Measurements from ENCODE around the gene SLC22A17. TPM values are rescaled to one million over a fixed set of nuclear protein-coding genes. Genes with fewer than 3 reads are reported as not detected.

Gene SLC22A17
- total and polyA plus RNA-seq, 2 experiments from 2014 or later = 16.5 to 42.3 TPM

DNA sequence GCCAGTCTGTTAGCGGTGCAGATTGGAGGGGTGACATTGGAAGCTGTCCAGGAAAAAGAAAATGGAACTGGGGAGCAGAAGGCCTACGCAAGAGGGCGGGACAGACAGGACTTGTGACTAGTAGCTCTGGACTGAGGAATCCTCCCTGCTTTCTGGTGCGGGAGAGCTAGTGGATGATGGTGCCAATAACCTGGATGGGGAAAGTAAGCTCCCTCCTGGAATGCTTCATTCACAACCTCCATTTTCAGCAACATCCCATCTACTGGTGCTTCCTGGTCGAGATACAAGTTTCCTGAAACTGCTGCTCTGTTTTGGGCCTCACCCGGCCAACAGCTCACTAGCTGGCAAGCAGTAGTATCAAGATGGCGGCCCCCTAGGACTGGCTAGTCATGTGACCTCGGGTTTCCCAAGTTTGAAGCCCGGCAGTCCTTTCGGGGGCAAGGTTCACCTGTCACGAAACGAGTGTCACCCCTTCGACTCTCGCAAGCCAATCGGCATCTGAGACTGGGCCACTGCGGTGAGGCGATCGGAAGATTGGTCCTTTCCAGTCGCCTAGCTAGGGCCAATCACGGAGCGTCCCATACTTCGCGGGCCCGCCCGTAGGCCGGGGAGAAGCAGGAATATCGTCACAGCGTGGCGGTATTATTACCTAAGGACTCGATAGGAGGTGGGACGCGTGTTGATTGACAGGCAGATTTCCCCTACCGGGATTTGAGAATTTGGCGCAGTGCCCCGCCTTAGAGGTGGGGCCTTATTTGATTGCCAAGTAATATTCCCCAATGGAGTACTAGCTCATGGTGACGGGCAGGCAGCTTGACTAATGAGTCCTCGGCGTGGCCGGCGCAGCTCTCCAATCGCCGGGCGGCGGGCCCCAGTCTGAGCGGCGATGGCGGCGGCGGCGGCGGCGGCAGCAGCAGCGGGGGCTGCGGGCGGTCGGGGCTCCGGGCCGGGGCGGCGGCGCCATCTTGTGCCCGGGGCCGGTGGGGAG, 31.8 kb downstream of the SLC22A17 start, which contains the start of gene PABPN1:
Gene PABPN1 (plus strand): TSS at position 874 of the 988 bp plus-strand sequence. CDS start 13 bp downstream, at position 887.
- no peaks in the 10 kb centered on the region for H3K9me2 ChIP-seq (ENCODE audit: insufficient read depth)
- peak within 1 kb of the TSS; percentile 93 for H3K4me2 ChIP-seq (ENCODE audit: unreplicated experiment)
- peak; percentile 100 for DNase-seq
- H3K9me3 ChIP-seq (ENCODE audit: low read depth) = no peaks in the 10 kb centered on the region
- peak within 1 kb of the TSS; percentile 97 for H3K9ac ChIP-seq
- peaks cover 8% of the 10 kb centered on the region for H3K4me1 ChIP-seq (ENCODE audit: insufficient read depth)
- in situ Hi-C loops (cut with MboI) = no loop called here
- H3K27ac ChIP-seq = peak within 1 kb of the TSS; percentile 94
- H2AFZ ChIP-seq = peak within 1 kb of the TSS; percentile 82
- peaks cover 48% of the 10 kb centered on the region for H3F3A ChIP-seq (ENCODE audit: insufficient read depth)
- H3K27me3 ChIP-seq (replicated peaks; ENCODE audit: insufficient read depth) = no peaks in the 10 kb centered on the region
- no peaks in the 10 kb centered on the region for H4K20me1 ChIP-seq (ENCODE audit: insufficient read depth)
- H3K4me3 ChIP-seq = peak within 1 kb of the TSS; percentile 86
- TF ChIP-seq EZH2phosphoT487 (IDR thresholded peaks at IDR 0.05; ENCODE audit: insufficient read depth, low read depth) (no peak), EZH2 (IDR thresholded peaks at IDR 0.05; ENCODE audit: insufficient read depth, poor library complexity, severe bottlenecking) (no peak)
- H3K36me3 ChIP-seq (ENCODE audit: low read depth) = peaks cover 29% of the 10 kb centered on the region
- peaks cover 52% of the 10 kb centered on the region for H3K79me2 ChIP-seq (ENCODE audit: insufficient read depth)
- WGBS, 2 experiments (ENCODE audit: low coverage in 1 of 2, low lambda C conversion rate in 2 of 2, missing lambda C conversion rate in 2 of 2) = 1 to 4% methylated on average over 47 to 59 of the region's 63 CpGs

DNA sequence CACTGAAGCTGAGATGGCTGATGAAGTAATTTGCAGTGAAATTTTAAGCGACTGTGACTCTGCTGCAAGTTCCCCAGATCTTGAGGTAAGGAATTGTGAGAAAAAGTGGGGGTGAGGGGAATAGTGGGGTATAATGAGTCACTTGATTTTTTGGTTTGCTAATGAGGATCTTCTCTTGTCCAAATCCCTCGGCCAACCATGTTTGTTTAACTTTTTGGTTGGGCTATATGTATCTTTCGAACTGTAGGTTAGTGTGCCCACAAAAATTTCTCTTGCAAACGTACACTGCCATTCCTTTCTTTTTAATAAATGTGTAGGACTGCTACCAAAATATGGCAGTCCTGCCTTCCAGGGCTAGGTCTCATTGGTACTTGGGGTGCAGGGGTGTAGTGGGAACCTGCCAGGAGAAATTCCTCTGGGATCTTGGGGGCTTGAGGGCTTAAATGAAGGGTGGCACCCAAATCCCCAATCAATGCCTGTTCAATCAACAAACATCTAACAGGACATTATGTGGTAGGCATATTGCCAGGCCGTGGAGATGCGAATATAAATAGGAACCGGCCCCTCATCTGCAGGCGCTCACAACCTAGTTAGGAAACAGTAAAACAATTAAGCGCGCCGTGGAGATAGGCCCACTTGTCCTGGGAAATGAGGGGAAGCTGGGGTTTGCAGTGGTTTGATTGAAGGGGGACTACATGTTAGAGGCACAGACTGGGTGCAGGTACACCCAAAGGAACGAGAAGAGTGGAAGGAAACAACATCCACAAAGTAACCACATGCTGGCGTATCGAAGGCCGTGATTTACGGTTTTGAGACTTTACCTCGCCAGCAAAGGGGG, 32.7 kb downstream of the SLC22A17 start:
- Histone ChIP-seq H3K4me3 (peak overlapping the region; percentile 63), H4K20me1 (ENCODE audit: insufficient read depth) (no peaks in the 10 kb centered on the region), H3K27me3 (replicated peaks; ENCODE audit: insufficient read depth) (no peaks in the 10 kb centered on the region), H3K36me3 (ENCODE audit: low read depth) (peaks cover 25% of the 10 kb centered on the region), H3K9ac (peak overlapping the region; percentile 75), H3K4me1 (ENCODE audit: insufficient read depth) (peaks cover 8% of the 10 kb centered on the region), H3F3A (ENCODE audit: insufficient read depth) (peaks cover 50% of the 10 kb centered on the region), H3K4me2 (ENCODE audit: unreplicated experiment) (peak overlapping the region; percentile 73), H3K79me2 (ENCODE audit: insufficient read depth) (peaks cover 60% of the 10 kb centered on the region), H2AFZ (peak overlapping the region; percentile 82), H3K9me3 (ENCODE audit: low read depth) (no peaks in the 10 kb centered on the region), H3K27ac (peak overlapping the region; percentile 94), H3K9me2 (ENCODE audit: insufficient read depth) (no peaks in the 10 kb centered on the region)
- 80 to 84% methylated on average over 17 of the region's 17 CpGs for WGBS, 2 experiments (ENCODE audit: low coverage in 1 of 2, low lambda C conversion rate in 2 of 2, missing lambda C conversion rate in 2 of 2)
- DNase-seq = no peak
- in situ Hi-C loops (cut with MboI) = no loop called here
- TF ChIP-seq EZH2phosphoT487 (IDR thresholded peaks at IDR 0.05; ENCODE audit: insufficient read depth, low read depth) = no peak

DNA sequence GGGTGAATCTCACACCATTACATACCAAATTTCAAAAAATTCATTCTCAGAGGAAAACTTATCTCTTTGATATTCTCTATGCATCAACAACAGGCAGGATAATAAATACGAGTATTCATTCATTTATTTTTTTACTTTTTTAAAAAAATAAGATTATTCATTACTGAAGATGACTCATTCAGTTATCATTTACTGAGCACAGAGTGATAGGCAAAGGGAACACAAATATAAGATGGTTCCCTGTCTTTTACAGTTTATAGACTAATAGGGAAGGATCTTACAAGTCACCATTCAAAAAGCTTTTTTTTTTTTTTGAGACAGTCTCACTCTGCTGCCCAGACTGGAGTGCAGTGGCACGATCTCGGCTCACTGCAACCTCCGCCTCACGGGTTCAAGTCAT, 36.4 kb downstream of the SLC22A17 start:
- Histone ChIP-seq H3K9me3 (ENCODE audit: low read depth) (no peaks in the 10 kb centered on the region), H3K36me3 (ENCODE audit: low read depth) (peaks cover 20% of the 10 kb centered on the region), H3K4me1 (ENCODE audit: insufficient read depth) (no peaks in the 10 kb centered on the region), H4K20me1 (ENCODE audit: insufficient read depth) (no peaks in the 10 kb centered on the region), H3K27ac (no peak overlapping the region), H3K4me2 (ENCODE audit: unreplicated experiment) (no peak overlapping the region), H3F3A (ENCODE audit: insufficient read depth) (peaks cover 52% of the 10 kb centered on the region), H3K4me3 (no peak overlapping the region), H2AFZ (no peak overlapping the region), H3K9me2 (ENCODE audit: insufficient read depth) (no peaks in the 10 kb centered on the region), H3K9ac (no peak overlapping the region), H3K79me2 (ENCODE audit: insufficient read depth) (peaks cover 65% of the 10 kb centered on the region), H3K27me3 (replicated peaks; ENCODE audit: insufficient read depth) (no peaks in the 10 kb centered on the region)
- in situ Hi-C loops (cut with MboI) = no loop called here
- 94 to 95% methylated on average over 5 of the region's 5 CpGs for WGBS, 2 experiments (ENCODE audit: low coverage in 1 of 2, low lambda C conversion rate in 2 of 2, missing lambda C conversion rate in 2 of 2)
- TF ChIP-seq EZH2 (IDR thresholded peaks at IDR 0.05; ENCODE audit: insufficient read depth, poor library complexity, severe bottlenecking) = no peak
- no peak for TF ChIP-seq EZH2phosphoT487 (IDR thresholded peaks at IDR 0.05; ENCODE audit: insufficient read depth, low read depth)
- DNase-seq = no peak

DNA sequence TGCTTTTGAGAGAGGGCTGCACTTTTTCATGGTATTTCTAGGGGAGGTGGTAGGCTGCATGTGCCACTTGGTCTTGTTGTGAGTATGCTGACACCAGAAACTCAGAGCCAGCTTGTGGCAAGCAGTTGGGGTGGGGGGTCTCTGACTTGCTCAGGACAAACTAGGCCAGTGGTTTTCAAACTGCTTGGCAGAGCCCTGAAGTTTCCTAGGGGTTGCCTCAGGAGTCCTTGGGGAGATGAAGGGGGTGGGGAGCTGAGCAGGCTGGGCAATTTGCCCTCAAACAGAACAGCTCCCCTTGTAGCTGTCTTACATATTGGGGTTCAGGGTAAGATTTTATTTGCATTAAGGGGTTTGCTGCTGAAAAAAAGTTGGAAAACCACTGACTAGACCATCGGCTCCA, 42.1 kb downstream of the SLC22A17 start:
- H3K27ac ChIP-seq = no peak overlapping the region
- H3K79me2 ChIP-seq (ENCODE audit: insufficient read depth) = peaks cover 88% of the 10 kb centered on the region
- H3K4me1 ChIP-seq (ENCODE audit: insufficient read depth) = peaks cover 22% of the 10 kb centered on the region
- H3K36me3 ChIP-seq (ENCODE audit: low read depth) = peaks cover 31% of the 10 kb centered on the region
- 96 to 100% methylated on average over 1 of the region's 1 CpG for WGBS, 2 experiments (ENCODE audit: low coverage in 1 of 2, low lambda C conversion rate in 2 of 2, missing lambda C conversion rate in 2 of 2)
- H3K4me2 ChIP-seq (ENCODE audit: unreplicated experiment) = no peak overlapping the region
- H3F3A ChIP-seq (ENCODE audit: insufficient read depth) = peaks cover 34% of the 10 kb centered on the region
- no peaks in the 10 kb centered on the region for H3K27me3 ChIP-seq (replicated peaks; ENCODE audit: insufficient read depth)
- DNase-seq = no peak
- H3K9ac ChIP-seq = peak overlapping the region; percentile 4; the same call in 1 of the 2 replicates
- in situ Hi-C loops (cut with MboI) = no loop called here
- no peaks in the 10 kb centered on the region for H3K9me3 ChIP-seq (ENCODE audit: low read depth)
- no peak overlapping the region for H2AFZ ChIP-seq
- no peak overlapping the region for H3K4me3 ChIP-seq
- H4K20me1 ChIP-seq (ENCODE audit: insufficient read depth) = 0 out of 2 replicates have a peak, but pooled peaks cover 4% of the 10 kb centered on the region
- TF ChIP-seq EZH2 (IDR thresholded peaks at IDR 0.05; ENCODE audit: insufficient read depth, poor library complexity, severe bottlenecking) (no peak), EZH2phosphoT487 (IDR thresholded peaks at IDR 0.05; ENCODE audit: insufficient read depth, low read depth) (no peak)
- H3K9me2 ChIP-seq (ENCODE audit: insufficient read depth) = no peaks in the 10 kb centered on the region
